ENCODE results near the gene F5. TPM values are rescaled to one million over a fixed set of nuclear protein-coding genes. Genes with fewer than 3 reads are reported as not detected.
"Not testable (repeated sequence)": the region's sequence is repeated elsewhere in the genome, so short reads cannot be mapped to it uniquely, and the experiment has no call there.

The F5 gene
- polyA plus RNA-seq, 2 donors = 0.02 to 0.07 TPM

GRCh38 chr1:169514566-169515270, 71.6 kb downstream of the F5 start:
- WGBS, 2 donors = 51 to 57% methylated on average over 2 of the region's 2 CpGs
- Histone ChIP-seq H3K27ac (ENCODE audit: low read depth in 2 of 2, low read length in 1 of 2) (no peak overlapping the region), H3K4me3 (ENCODE audit: low read depth in 1 of 2, low read length in 2 of 2) (no peak overlapping the region), H3K27me3 (ENCODE audit: control insufficient read depth in 1 of 2, insufficient read depth in 2 of 2, low read length in 2 of 2) (no peaks in the 10 kb centered on the region), H3K36me3 (ENCODE audit: control insufficient read depth in 2 of 2, insufficient read depth in 2 of 2, low read length in 1 of 2) (no peaks in the 10 kb centered on the region), H3K4me1 (ENCODE audit: control insufficient read depth in 2 of 2, insufficient read depth in 2 of 2, low read length in 1 of 2) (no peaks in the 10 kb centered on the region), H3K9me3 (ENCODE audit: control insufficient read depth in 2 of 2, insufficient read depth in 1 of 2, low read depth in 1 of 2, low read length in 1 of 2) (no peaks in the 10 kb centered on the region)

- Histone ChIP-seq H3K4me3 (ENCODE audit: low read depth in 1 of 2, low read length in 2 of 2) (no peak overlapping the region), H3K4me1 (ENCODE audit: control insufficient read depth in 2 of 2, insufficient read depth in 2 of 2, low read length in 1 of 2) (no peaks in the 10 kb centered on the region), H3K36me3 (ENCODE audit: control insufficient read depth in 2 of 2, insufficient read depth in 2 of 2, low read length in 1 of 2) (no peaks in the 10 kb centered on the region), H3K9me3 (ENCODE audit: control insufficient read depth in 2 of 2, insufficient read depth in 1 of 2, low read depth in 1 of 2, low read length in 1 of 2) (no peaks in the 10 kb centered on the region), H3K27ac (ENCODE audit: low read depth in 2 of 2, low read length in 1 of 2) (no peak overlapping the region), H3K27me3 (ENCODE audit: control insufficient read depth in 1 of 2, insufficient read depth in 2 of 2, low read length in 2 of 2) (no peaks in the 10 kb centered on the region)
Measured at GRCh38 chr1:169513208-169513607, 73.1 kb downstream of the F5 start.

GRCh38 chr1:169511316-169512005, 74.8 kb downstream of the F5 start:
- 34 to 57% methylated on average over 3 of the region's 3 CpGs for WGBS, 2 donors
- Histone ChIP-seq H3K4me1 (ENCODE audit: control insufficient read depth in 2 of 2, insufficient read depth in 2 of 2, low read length in 1 of 2) (no peaks in the 10 kb centered on the region), H3K4me3 (ENCODE audit: low read depth in 1 of 2, low read length in 2 of 2) (no peak overlapping the region), H3K27ac (ENCODE audit: low read depth in 2 of 2, low read length in 1 of 2) (no peak overlapping the region), H3K36me3 (ENCODE audit: control insufficient read depth in 2 of 2, insufficient read depth in 2 of 2, low read length in 1 of 2) (no peaks in the 10 kb centered on the region), H3K27me3 (ENCODE audit: control insufficient read depth in 1 of 2, insufficient read depth in 2 of 2, low read length in 2 of 2) (no peaks in the 10 kb centered on the region), H3K9me3 (ENCODE audit: control insufficient read depth in 2 of 2, insufficient read depth in 1 of 2, low read depth in 1 of 2, low read length in 1 of 2) (no peaks in the 10 kb centered on the region)

- Histone ChIP-seq H3K27me3 (ENCODE audit: control insufficient read depth in 1 of 2, insufficient read depth in 2 of 2, low read length in 2 of 2) (no peaks in the 10 kb centered on the region), H3K36me3 (ENCODE audit: control insufficient read depth in 2 of 2, insufficient read depth in 2 of 2, low read length in 1 of 2) (no peaks in the 10 kb centered on the region), H3K4me3 (ENCODE audit: low read depth in 1 of 2, low read length in 2 of 2) (no peak overlapping the region), H3K4me1 (ENCODE audit: control insufficient read depth in 2 of 2, insufficient read depth in 2 of 2, low read length in 1 of 2) (no peaks in the 10 kb centered on the region), H3K9me3 (ENCODE audit: control insufficient read depth in 2 of 2, insufficient read depth in 1 of 2, low read depth in 1 of 2, low read length in 1 of 2) (no peaks in the 10 kb centered on the region), H3K27ac (ENCODE audit: low read depth in 2 of 2, low read length in 1 of 2) (no peak overlapping the region)
- whole genome bisulfite sequencing, 2 donors = 88 to 90% methylated on average over 4 of the region's 4 CpGs
Measured at GRCh38 chr1:169510060-169510459, 76.2 kb downstream of the F5 start.

GRCh38 chr1:169509354-169509753, 76.9 kb downstream of the F5 start:
- no peaks in the 10 kb centered on the region for H3K4me1 ChIP-seq (ENCODE audit: control insufficient read depth in 2 of 2, insufficient read depth in 2 of 2, low read length in 1 of 2)
- no peaks in the 10 kb centered on the region for H3K36me3 ChIP-seq (ENCODE audit: control insufficient read depth in 2 of 2, insufficient read depth in 2 of 2, low read length in 1 of 2)
- no peak overlapping the region for H3K27ac ChIP-seq (ENCODE audit: low read depth in 2 of 2, low read length in 1 of 2)
- 92 to 97% methylated on average over 1 of the region's 1 CpG for WGBS, 2 donors
- no peak overlapping the region for H3K4me3 ChIP-seq (ENCODE audit: low read depth in 1 of 2, low read length in 2 of 2)
- no peaks in the 10 kb centered on the region for H3K9me3 ChIP-seq (ENCODE audit: control insufficient read depth in 2 of 2, insufficient read depth in 1 of 2, low read depth in 1 of 2, low read length in 1 of 2)
- H3K27me3 ChIP-seq (ENCODE audit: control insufficient read depth in 1 of 2, insufficient read depth in 2 of 2, low read length in 2 of 2) = no peaks in the 10 kb centered on the region

- Histone ChIP-seq H3K27me3 (ENCODE audit: control insufficient read depth in 1 of 2, insufficient read depth in 2 of 2, low read length in 2 of 2) (no peaks in the 10 kb centered on the region), H3K9me3 (ENCODE audit: control insufficient read depth in 2 of 2, insufficient read depth in 1 of 2, low read depth in 1 of 2, low read length in 1 of 2) (no peaks in the 10 kb centered on the region), H3K27ac (ENCODE audit: low read depth in 2 of 2, low read length in 1 of 2) (no peak overlapping the region), H3K36me3 (ENCODE audit: control insufficient read depth in 2 of 2, insufficient read depth in 2 of 2, low read length in 1 of 2) (no peaks in the 10 kb centered on the region), H3K4me3 (ENCODE audit: low read depth in 1 of 2, low read length in 2 of 2) (no peak overlapping the region), H3K4me1 (ENCODE audit: control insufficient read depth in 2 of 2, insufficient read depth in 2 of 2, low read length in 1 of 2) (no peaks in the 10 kb centered on the region)
- 32% methylated on average over 3 of the region's 3 CpGs for WGBS, 2 donors
Measured at GRCh38 chr1:169508432-169509338, 77.6 kb downstream of the F5 start.

GRCh38 chr1:169507413-169507812, 78.9 kb downstream of the F5 start:
- 54 to 66% methylated on average over 2 of the region's 2 CpGs for WGBS, 2 donors
- Histone ChIP-seq H3K27ac (ENCODE audit: low read depth in 2 of 2, low read length in 1 of 2) (no peak overlapping the region), H3K4me1 (ENCODE audit: control insufficient read depth in 2 of 2, insufficient read depth in 2 of 2, low read length in 1 of 2) (no peaks in the 10 kb centered on the region), H3K27me3 (ENCODE audit: control insufficient read depth in 1 of 2, insufficient read depth in 2 of 2, low read length in 2 of 2) (no peaks in the 10 kb centered on the region), H3K9me3 (ENCODE audit: control insufficient read depth in 2 of 2, insufficient read depth in 1 of 2, low read depth in 1 of 2, low read length in 1 of 2) (no peaks in the 10 kb centered on the region), H3K4me3 (ENCODE audit: low read depth in 1 of 2, low read length in 2 of 2) (no peak overlapping the region), H3K36me3 (ENCODE audit: control insufficient read depth in 2 of 2, insufficient read depth in 2 of 2, low read length in 1 of 2) (no peaks in the 10 kb centered on the region)

- H3K27me3 ChIP-seq (ENCODE audit: control insufficient read depth in 1 of 2, insufficient read depth in 2 of 2, low read length in 2 of 2); H3K27ac ChIP-seq (ENCODE audit: low read depth in 2 of 2, low read length in 1 of 2); H3K36me3 ChIP-seq (ENCODE audit: control insufficient read depth in 2 of 2, insufficient read depth in 2 of 2, low read length in 1 of 2); H3K9me3 ChIP-seq (ENCODE audit: control insufficient read depth in 2 of 2, insufficient read depth in 1 of 2, low read depth in 1 of 2, low read length in 1 of 2); H3K4me1 ChIP-seq (ENCODE audit: control insufficient read depth in 2 of 2, insufficient read depth in 2 of 2, low read length in 1 of 2); H3K4me3 ChIP-seq (ENCODE audit: low read depth in 1 of 2, low read length in 2 of 2): not testable (repeated sequence)
- WGBS, 2 donors = 95 to 98% methylated on average over 2 of the region's 2 CpGs
Measured at GRCh38 chr1:169503601-169504000, 82.7 kb downstream of the F5 start.

GRCh38 chr1:169499807-169500206, 86.5 kb downstream of the F5 start:
- Histone ChIP-seq H3K4me1 (ENCODE audit: control insufficient read depth in 2 of 2, insufficient read depth in 2 of 2, low read length in 1 of 2) (no peaks in the 10 kb centered on the region), H3K4me3 (ENCODE audit: low read depth in 1 of 2, low read length in 2 of 2) (no peak overlapping the region), H3K36me3 (ENCODE audit: control insufficient read depth in 2 of 2, insufficient read depth in 2 of 2, low read length in 1 of 2) (no peaks in the 10 kb centered on the region), H3K27ac (ENCODE audit: low read depth in 2 of 2, low read length in 1 of 2) (no peak overlapping the region), H3K27me3 (ENCODE audit: control insufficient read depth in 1 of 2, insufficient read depth in 2 of 2, low read length in 2 of 2) (no peaks in the 10 kb centered on the region), H3K9me3 (ENCODE audit: control insufficient read depth in 2 of 2, insufficient read depth in 1 of 2, low read depth in 1 of 2, low read length in 1 of 2) (no peaks in the 10 kb centered on the region)

All from esophagus (tissue), 2 donors.